Activated naive CD4-positive, alpha-beta T cell treated with anti-CD3 and anti-CD28 coated beads, Interleukin-2, amount 50 U/mL, for 24 hours (primary cell): Measurements from ENCODE around the gene LRIT2.

ENCODE experiments used
- H3K27ac Mint-ChIP-seq: one replicate; pipeline ENCODE4 v1.8.0; 2021; ENCODE audit warnings: mild to moderate bottlenecking, mixed read lengths
- H3K27me3 Mint-ChIP-seq: one replicate; pipeline ENCODE4 v1.8.0; 2021; ENCODE audit warnings: mixed read lengths
- H3K36me3 Mint-ChIP-seq: one replicate; pipeline ENCODE4 v1.8.0; 2021; ENCODE audit warnings: mixed read lengths
- H3K4me1 Mint-ChIP-seq: one replicate; pipeline ENCODE4 v1.8.0; 2021; ENCODE audit warnings: mixed read lengths
- H3K4me3 Mint-ChIP-seq: one replicate; pipeline ENCODE4 v1.8.0; 2021; ENCODE audit warnings: mild to moderate bottlenecking, mixed read lengths
- H3K9me3 Mint-ChIP-seq: one replicate; pipeline ENCODE4 v1.8.0; 2021; ENCODE audit warnings: mixed read lengths

The LRIT2 gene

DNA sequence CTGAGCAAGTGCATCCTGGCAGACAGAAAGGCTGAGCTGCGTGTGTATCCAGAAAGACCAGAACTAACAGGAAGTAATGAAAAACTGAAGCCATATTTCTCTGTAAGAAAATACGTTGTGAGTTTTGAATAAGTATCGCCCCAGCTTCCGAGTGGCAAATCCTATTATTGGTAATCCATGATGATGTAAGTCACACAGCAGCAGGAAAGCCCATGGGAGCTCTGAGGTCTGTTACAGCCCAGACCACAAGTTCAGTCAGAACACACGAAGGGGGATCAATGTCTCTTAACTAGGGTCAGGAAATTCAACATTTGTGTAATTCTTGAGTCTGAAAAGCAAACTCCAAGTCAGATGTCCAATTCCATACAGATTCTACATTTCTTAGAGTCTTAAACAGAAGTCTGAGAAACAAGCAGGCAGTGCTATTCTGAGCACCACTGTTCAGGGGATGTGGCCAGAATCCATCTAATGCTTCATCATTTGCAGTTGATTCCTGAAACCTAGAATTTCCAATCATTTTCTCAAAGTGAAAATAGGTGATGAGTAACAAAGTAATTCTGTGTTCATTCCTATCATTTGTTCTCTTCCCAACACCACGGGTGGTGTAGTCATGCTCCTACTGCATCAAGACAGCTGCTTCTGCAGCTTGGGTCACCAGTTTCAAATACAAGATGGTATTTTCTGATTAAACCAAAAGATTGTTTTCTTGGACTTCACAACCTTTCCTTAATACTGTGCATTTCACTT is at the start of gene LRIT2:
Gene LRIT2 (minus strand): TSS at position 118 of the 747 bp plus-strand sequence. CDS start 24 bp downstream, at position 94.
- no peaks in the 10 kb centered on the region for H3K36me3 Mint-ChIP-seq

GRCh38 chr10:84270708-84271107 is 45.4 kb upstream of the LRIT2 start:
- H3K4me1 Mint-ChIP-seq, result peaks cover 10% of the 10 kb centered on the region
- no peaks in the 10 kb centered on the region for H3K36me3 Mint-ChIP-seq
- H3K27ac Mint-ChIP-seq, result peak overlapping the region; percentile 69
- H3K27me3 Mint-ChIP-seq, result no peaks in the 10 kb centered on the region
- H3K4me3 Mint-ChIP-seq, result no peak overlapping the region
- no peaks in the 10 kb centered on the region for H3K9me3 Mint-ChIP-seq

More for the DNA sequence above, at the start of gene LRIT2:
- Mint-ChIP-seq H3K27ac (no peak within 1 kb of the TSS), H3K4me3 (no peak within 1 kb of the TSS), H3K27me3 (peaks cover 28% of the 10 kb centered on the region), H3K9me3 (no peaks in the 10 kb centered on the region), H3K4me1 (no peaks in the 10 kb centered on the region)

DNA sequence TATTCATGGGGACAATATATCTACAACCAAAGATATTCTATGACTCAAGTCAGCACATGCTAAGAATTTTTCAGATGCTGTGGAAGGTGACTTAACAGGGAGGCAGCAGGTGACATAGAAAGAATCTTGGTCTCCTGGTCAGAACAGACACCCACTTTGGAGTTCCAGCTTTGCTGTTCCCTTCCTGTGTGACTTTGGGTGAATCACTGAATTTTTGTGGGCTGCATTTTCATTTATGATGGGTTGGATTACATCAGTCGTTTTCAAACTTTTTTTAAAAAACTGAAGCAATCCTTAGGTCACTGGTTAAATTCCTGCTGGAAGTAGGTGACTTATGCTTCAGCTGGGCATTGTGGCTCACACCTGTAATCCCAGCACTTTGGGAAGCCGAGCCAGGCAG is 44.4 kb upstream of the LRIT2 start:
- no peaks in the 10 kb centered on the region for H3K36me3 Mint-ChIP-seq
- no peaks in the 10 kb centered on the region for H3K27me3 Mint-ChIP-seq
- H3K9me3 Mint-ChIP-seq, result no peaks in the 10 kb centered on the region
- no peak overlapping the region for H3K27ac Mint-ChIP-seq
- no peak overlapping the region for H3K4me3 Mint-ChIP-seq
- peaks cover 10% of the 10 kb centered on the region for H3K4me1 Mint-ChIP-seq

DNA sequence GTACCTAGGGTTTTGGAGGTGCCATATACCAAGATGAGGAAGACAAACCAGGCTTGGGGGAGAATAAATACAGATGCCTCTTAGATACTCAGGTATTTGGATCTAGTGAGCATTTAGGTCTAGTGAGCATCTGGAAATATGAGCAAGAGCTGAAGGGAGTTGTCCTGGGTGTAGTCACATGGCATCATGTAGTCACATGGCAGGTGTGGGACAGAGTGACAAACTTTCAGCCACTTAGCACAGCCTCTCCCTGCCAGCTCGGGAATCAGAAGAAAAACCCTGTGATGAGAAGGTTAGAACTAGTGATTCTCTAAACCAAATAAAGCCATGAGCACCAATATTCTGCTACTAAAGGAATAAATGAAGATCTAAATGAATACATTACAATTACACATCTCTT is 43.8 kb upstream of the LRIT2 start:
- H3K27ac Mint-ChIP-seq, result no peak overlapping the region
- peaks cover 2% of the 10 kb centered on the region for H3K27me3 Mint-ChIP-seq
- H3K36me3 Mint-ChIP-seq, result no peaks in the 10 kb centered on the region
- H3K4me1 Mint-ChIP-seq, result peaks cover 15% of the 10 kb centered on the region
- H3K4me3 Mint-ChIP-seq, result no peak overlapping the region
- H3K9me3 Mint-ChIP-seq, result no peaks in the 10 kb centered on the region

DNA sequence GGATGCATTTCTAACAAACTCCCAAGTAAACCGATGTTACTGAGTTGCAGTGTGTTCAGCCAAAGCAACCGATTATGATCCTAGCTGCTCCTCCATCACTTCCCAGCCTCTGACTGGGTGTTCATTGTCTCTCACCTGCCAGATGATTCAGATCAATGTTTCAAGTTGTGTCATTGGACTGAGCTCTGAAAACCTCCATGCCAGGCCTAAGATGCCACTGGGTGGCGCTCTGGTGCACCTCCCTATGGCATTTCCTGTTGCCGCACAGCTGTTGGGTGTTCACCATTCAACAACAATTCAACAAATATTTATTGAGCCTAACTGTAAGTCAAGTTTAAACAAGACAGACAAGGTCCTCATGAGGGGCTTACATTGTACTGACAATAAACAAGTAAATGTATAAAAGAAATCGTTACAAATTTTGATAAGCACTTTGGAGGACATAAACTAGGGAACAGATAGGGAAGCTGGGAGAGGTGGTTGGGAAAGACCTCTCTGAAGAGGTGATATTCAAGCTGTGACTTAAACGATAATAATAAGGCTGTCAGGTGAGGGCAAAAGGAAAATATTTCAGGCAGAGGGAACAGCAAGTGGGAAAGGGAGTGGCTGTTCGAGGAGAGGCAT is 42.3 kb upstream of the LRIT2 start:
- Mint-ChIP-seq H3K27me3 (peaks cover 4% of the 10 kb centered on the region), H3K4me1 (peaks cover 15% of the 10 kb centered on the region), H3K4me3 (no peak overlapping the region)

GRCh38 chr10:84265418-84265817 is 40.1 kb upstream of the LRIT2 start:
- no peak overlapping the region for H3K27ac Mint-ChIP-seq
- no peak overlapping the region for H3K4me3 Mint-ChIP-seq

More for the DNA sequence above, 42.3 kb upstream of the LRIT2 start:
- no peaks in the 10 kb centered on the region for H3K36me3 Mint-ChIP-seq
- no peak overlapping the region for H3K27ac Mint-ChIP-seq
- no peaks in the 10 kb centered on the region for H3K9me3 Mint-ChIP-seq

DNA sequence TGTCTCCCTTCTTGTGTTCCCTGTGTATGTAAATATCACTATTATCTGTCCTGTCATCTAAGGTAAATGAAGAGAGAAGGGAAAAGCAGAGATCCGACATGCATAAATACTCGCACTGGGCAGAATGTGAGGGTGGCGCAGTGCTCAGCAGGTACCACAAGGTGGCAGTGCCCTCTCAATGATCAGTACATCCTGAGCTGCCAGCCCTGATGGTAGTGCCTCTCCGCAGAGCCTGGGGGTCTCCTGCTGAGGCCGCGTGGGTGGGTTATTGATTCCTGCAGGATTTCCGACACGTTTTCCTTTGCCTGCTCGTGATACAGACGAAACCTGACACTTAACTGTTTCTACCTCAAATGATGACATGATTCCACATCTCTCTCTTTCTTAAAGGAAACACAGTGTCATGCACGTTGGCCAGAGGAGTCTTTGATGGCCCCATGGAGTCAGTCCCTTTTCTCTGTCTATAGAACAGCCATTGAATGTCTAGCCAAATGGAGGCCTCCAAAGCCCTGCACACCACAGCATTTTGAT is 39.3 kb upstream of the LRIT2 start:
- peaks cover 10% of the 10 kb centered on the region for H3K4me1 Mint-ChIP-seq
- peaks cover 5% of the 10 kb centered on the region for H3K27me3 Mint-ChIP-seq
- no peak overlapping the region for H3K27ac Mint-ChIP-seq

More at GRCh38 chr10:84265418-84265817, 40.1 kb upstream of the LRIT2 start:
- Mint-ChIP-seq H3K36me3 (no peaks in the 10 kb centered on the region), H3K9me3 (no peaks in the 10 kb centered on the region), H3K27me3 (peaks cover 5% of the 10 kb centered on the region), H3K4me1 (peaks cover 11% of the 10 kb centered on the region)

DNA sequence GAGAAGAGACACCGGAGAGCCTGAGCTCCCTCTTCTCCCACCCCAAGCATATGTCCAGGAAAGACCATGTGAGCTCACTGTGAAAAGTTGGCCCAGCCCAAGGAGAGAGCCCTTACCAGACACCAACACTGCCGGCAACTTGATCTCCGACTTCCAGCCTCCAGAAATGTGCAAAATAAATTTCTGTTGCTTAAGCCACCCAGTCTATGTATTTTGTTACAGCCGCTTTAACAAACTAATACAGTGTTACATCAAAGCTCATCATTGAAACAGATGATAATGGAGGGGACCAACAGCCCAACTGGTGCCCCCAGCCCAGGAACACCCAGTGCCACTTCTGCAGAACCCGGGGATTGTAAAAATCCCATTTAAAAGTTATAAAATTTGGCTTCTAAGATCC is 38.4 kb upstream of the LRIT2 start:
- Mint-ChIP-seq H3K9me3 (no peaks in the 10 kb centered on the region), H3K27ac (no peak overlapping the region), H3K36me3 (no peaks in the 10 kb centered on the region), H3K4me1 (peaks cover 10% of the 10 kb centered on the region), H3K27me3 (peaks cover 12% of the 10 kb centered on the region), H3K4me3 (no peak overlapping the region)

More for the DNA sequence above, 39.3 kb upstream of the LRIT2 start:
- Mint-ChIP-seq H3K36me3 (no peaks in the 10 kb centered on the region), H3K9me3 (no peaks in the 10 kb centered on the region), H3K4me3 (no peak overlapping the region)

- peaks cover 12% of the 10 kb centered on the region for H3K27me3 Mint-ChIP-seq
- no peaks in the 10 kb centered on the region for H3K36me3 Mint-ChIP-seq
- H3K9me3 Mint-ChIP-seq, result no peaks in the 10 kb centered on the region
- no peak overlapping the region for H3K27ac Mint-ChIP-seq
- H3K4me3 Mint-ChIP-seq, result no peak overlapping the region
- H3K4me1 Mint-ChIP-seq, result peaks cover 6% of the 10 kb centered on the region
These were observed 37.0 kb upstream of the LRIT2 start for GRCh38 chr10:84262190-84262956.

DNA sequence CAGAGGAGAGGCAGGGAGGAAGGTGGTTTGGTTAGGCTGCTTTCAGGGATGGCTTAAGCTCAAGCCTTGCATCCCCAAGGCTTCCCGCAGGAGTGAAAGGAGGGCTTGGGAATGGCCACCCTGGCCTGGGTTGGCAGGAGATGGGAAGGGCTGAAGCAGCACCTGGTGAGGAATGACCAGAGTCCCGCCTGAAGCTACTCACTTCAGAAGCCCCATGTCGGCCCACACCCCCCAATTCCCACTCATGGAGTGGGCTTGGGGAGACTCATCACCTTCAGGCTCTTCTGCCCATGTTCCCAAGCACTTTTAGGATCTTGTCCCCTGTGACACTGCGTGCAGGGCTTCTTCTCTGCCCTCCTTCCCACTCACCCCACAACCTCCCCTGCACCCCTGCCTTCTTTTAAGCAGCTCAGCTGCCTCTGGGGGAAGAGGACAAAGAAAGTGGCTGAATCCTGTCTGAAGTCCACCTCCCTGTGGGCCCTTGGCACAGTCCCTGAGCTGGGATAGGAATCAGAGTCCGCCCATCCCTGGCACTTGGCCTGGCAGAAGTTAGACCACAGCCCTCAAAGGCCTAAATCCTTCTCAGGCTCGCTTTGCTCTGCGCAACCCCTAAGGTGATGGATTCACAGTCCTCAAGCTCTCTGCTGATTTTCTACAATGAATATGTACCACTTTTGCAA is 36.0 kb upstream of the LRIT2 start:
- peaks cover 17% of the 10 kb centered on the region for H3K27me3 Mint-ChIP-seq
- H3K27ac Mint-ChIP-seq, result no peak overlapping the region
- no peaks in the 10 kb centered on the region for H3K9me3 Mint-ChIP-seq
- no peaks in the 10 kb centered on the region for H3K36me3 Mint-ChIP-seq
- peaks cover 4% of the 10 kb centered on the region for H3K4me1 Mint-ChIP-seq
- H3K4me3 Mint-ChIP-seq, result no peak overlapping the region

DNA sequence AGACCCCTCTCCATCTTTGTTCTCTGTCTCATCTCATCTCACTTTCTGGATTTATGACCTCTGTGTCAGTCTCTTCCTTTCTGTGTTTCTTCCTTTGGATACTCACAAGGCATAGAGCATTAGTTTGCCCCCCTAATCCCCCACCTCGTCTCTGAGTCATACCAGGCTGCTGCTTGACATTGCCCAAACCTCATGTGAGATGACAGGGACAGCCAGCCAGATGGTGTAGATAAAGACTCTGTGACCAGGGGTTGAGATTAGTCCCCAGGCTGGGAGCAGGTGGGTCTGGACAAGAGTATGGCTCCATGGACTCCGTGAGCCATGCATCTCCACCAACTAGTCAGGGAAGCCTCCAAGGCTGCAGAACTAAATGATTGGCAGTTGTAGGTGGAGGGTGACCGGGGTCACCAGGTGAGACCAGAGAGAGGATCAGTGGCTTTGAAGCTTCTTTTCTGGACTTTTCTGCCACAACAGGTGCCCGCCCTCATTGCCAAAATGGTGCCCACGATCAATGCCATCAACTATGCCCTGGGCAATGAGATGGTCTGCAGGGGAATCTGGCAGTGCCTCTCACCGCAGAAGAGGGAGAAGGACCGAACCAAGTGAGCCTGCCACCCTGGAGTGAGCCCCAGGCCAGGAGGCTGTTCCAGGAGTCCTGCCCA is 32.8 kb upstream of the LRIT2 start:
- Mint-ChIP-seq H3K36me3 (no peaks in the 10 kb centered on the region), H3K27ac (no peak overlapping the region)

GRCh38 chr10:84257343-84258020 is 32.1 kb upstream of the LRIT2 start:
- no peaks in the 10 kb centered on the region for H3K9me3 Mint-ChIP-seq
- H3K27me3 Mint-ChIP-seq, result peaks cover 12% of the 10 kb centered on the region
- H3K36me3 Mint-ChIP-seq, result no peaks in the 10 kb centered on the region
- no peak overlapping the region for H3K27ac Mint-ChIP-seq
- no peaks in the 10 kb centered on the region for H3K4me1 Mint-ChIP-seq
- H3K4me3 Mint-ChIP-seq, result no peak overlapping the region

More for the DNA sequence above, 32.8 kb upstream of the LRIT2 start:
- no peaks in the 10 kb centered on the region for H3K9me3 Mint-ChIP-seq
- no peaks in the 10 kb centered on the region for H3K4me1 Mint-ChIP-seq
- no peak overlapping the region for H3K4me3 Mint-ChIP-seq
- peaks cover 15% of the 10 kb centered on the region for H3K27me3 Mint-ChIP-seq

DNA sequence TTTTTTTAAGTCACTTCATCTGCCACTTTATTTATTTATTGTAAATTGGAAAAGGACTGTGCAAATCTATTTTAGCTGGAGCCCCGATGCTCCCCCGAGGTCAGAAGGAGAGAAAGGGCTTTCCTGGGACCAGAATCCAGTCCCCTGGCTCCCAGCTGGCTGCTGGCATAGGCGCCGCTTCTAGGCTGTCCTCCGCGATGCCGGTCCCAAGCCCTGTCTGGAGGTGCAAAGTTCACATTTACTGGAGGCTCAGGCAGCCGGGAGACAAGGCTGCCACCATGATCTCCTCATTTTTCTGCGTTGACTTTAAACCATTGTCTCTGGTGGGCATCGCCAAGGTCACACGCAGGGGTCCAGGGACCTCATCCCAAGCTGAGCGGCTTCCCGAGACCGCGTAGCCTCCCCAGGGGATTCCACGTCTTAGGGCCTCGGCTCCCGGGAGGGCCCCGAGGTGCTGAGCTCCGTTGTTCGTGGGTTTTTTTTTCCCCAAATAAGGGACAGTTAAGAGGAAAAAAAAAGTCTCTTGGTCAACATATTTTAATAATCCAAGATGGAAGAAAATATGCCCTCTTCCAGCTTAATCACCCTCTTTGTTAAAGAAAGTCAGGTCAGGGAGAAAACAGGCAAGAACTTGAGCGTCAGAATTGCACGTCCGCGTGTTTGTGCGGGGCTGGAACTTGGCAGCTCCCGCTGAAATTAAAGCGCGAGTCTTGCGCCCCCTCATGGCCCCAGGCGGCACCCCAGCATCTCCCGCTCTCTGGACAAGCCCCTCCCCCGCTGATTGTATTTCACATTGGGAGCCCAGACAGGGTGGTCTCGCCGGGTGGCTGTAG is 31.4 kb upstream of the LRIT2 start:
- H3K27me3 Mint-ChIP-seq, result peaks cover 12% of the 10 kb centered on the region
- H3K9me3 Mint-ChIP-seq, result no peaks in the 10 kb centered on the region
- no peak overlapping the region for H3K4me3 Mint-ChIP-seq
- no peaks in the 10 kb centered on the region for H3K36me3 Mint-ChIP-seq
- no peak overlapping the region for H3K27ac Mint-ChIP-seq
- no peaks in the 10 kb centered on the region for H3K4me1 Mint-ChIP-seq
